Measurements from ENCODE around the gene CORO2B. TPM values are rescaled to one million over a fixed set of nuclear protein-coding genes. Genes with fewer than 3 reads are reported as not detected.

CORO2B gene
- polyA plus RNA-seq, 1 of the 3 experiments (the other 2 are of a cell fraction) = 3.6 TPM

- WGBS (ENCODE audit: low lambda C conversion rate) = 61% methylated on average over 2 of the region's 2 CpGs
- no peak overlapping the region for H3K4me3 ChIP-seq (ENCODE audit: low read depth in 2 of 2, low read length in 1 of 2)
- peaks cover 0 to 3% of the 10 kb centered on the region in 2 experiments; a peak in 1 of 4 replicates for H3K4me1 ChIP-seq (ENCODE audit: control insufficient read depth in 1 of 2, insufficient read depth in 2 of 2, low read depth in 1 of 2, low read length in 1 of 2)
- no peaks in the 10 kb centered on the region for H3K27me3 ChIP-seq (ENCODE audit: insufficient read depth)
- H3K9me3 ChIP-seq = no peaks in the 10 kb centered on the region
- DNase-seq = no peak
- no peaks in the 10 kb centered on the region for H4K20me1 ChIP-seq (ENCODE audit: insufficient read depth)
- no peaks in the 10 kb centered on the region for H3K79me2 ChIP-seq (ENCODE audit: insufficient read depth)
- peaks cover 5 to 9% of the 10 kb centered on the region in 2 experiments for H3K36me3 ChIP-seq (replicated peaks in 1 of 2; ENCODE audit: control insufficient read depth in 1 of 2, insufficient read depth in 2 of 2, low read length in 1 of 2)
- H3K27ac ChIP-seq (ENCODE audit: low read depth in 2 of 2, low read length in 1 of 2) = no peak overlapping the region
- no peaks in the 10 kb centered on the region for H3F3A ChIP-seq (replicated peaks; ENCODE audit: insufficient read depth)
- ChIA-PET CTCF (interaction anchor here (1.3 to 1.4 kb wide), 3 partner anchors 12 to 103 kb away, joined by 4 to 6 read pairs (median 5); no protein-coding TSS in a partner anchor), POLR2A (no interaction called here)
- no peak overlapping the region for H2AFZ ChIP-seq (ENCODE audit: low read depth)
- no peak for TF ChIP-seq USF2 (IDR thresholded peaks at IDR 0.05; ENCODE audit: borderline replicate concordance, low read depth, low read length)
- TF ChIP-seq IRF3 (IDR thresholded peaks at IDR 0.05; ENCODE audit: low read depth, low read length) = no peak
- TF ChIP-seq SMC3 (IDR thresholded peaks at IDR 0.05; ENCODE audit: low read depth, low read length) = no peak
- no peak for TF ChIP-seq TAF1 (IDR thresholded peaks at IDR 0.05; ENCODE audit: borderline replicate concordance, low read depth, low read length)
- no peak for TF ChIP-seq REST (IDR thresholded peaks at IDR 0.05; ENCODE audit: low read depth, low read length)
- TF ChIP-seq GABPA (IDR thresholded peaks at IDR 0.05; ENCODE audit: low read depth) = no peak
- TF ChIP-seq POLR2AphosphoS5 (IDR thresholded peaks at IDR 0.05; ENCODE audit: low read depth, low read length) = no peak
- TF ChIP-seq FOXM1 (IDR thresholded peaks at IDR 0.05; ENCODE audit: low read depth) = no peak
- TF ChIP-seq RAD21 (IDR thresholded peaks at IDR 0.05; ENCODE audit: low read length) = no peak
- TF ChIP-seq SIN3A (IDR thresholded peaks at IDR 0.05; ENCODE audit: borderline replicate concordance, low read depth, low read length) = no peak
- TF ChIP-seq FOSL2 (IDR thresholded peaks at IDR 0.05; ENCODE audit: borderline replicate concordance, low read depth) = no peak
- TF ChIP-seq YY1 (IDR thresholded peaks at IDR 0.05; ENCODE audit: low read depth) = no peak
- no peak for TF ChIP-seq EP300 (IDR thresholded peaks at IDR 0.05; ENCODE audit: borderline replicate concordance in 1 of 2, low read depth in 1 of 2, low read length in 1 of 2)
- no peak for TF ChIP-seq CTCF (IDR thresholded peaks at IDR 0.05)
- TF ChIP-seq PBX3 (IDR thresholded peaks at IDR 0.05) = no peak
- no peak overlapping the region for H3K4me2 ChIP-seq
- no peak overlapping the region for H3K9ac ChIP-seq
- no peaks in the 10 kb centered on the region for H3K9me2 ChIP-seq
Measured at GRCh38 chr15:68773036-68773435, 194.2 kb downstream of the CORO2B start.
